Panc1 (cell line): ENCODE measurements around the gene SH3GL1.

ENCODE experiments used
- CTCF ChIP-seq: fragments of 450-650 bp; IDR thresholded peaks from 2 replicates; pipeline ENCODE4 v1.5.1; 2017; ENCODE audit warnings: mild to moderate bottlenecking
- POLR2AphosphoS5 ChIP-seq: IDR thresholded peaks from 2 replicates; pipeline ENCODE4 v1.6.1; 2012; ENCODE audit warnings: mild to moderate bottlenecking, low read depth, low read length, moderate library complexity

DNA sequence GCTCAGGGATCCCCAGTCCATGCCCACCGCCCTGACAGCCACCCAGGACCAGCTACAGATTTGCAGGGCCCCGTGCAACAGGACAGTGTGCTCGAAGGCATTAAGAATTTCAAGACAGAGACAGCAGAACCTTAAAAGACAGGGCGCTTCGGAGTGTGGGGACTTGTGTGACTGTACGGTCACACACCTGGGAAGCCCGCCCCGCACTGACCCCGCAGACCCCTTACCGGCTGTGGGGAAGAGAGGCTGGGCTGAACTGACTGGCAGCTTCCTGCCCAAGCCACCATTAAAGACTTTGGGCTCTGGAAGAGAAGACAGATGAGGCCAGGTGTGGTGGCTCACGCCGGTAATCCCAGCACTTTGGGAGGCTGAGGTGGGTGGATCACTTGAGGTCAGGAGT is 76.1 kb downstream of the SH3GL1 start:
- TF ChIP-seq CTCF = no peak
- TF ChIP-seq POLR2AphosphoS5 = no peak
